ENCODE data around the gene SDR42E2.

DNA sequence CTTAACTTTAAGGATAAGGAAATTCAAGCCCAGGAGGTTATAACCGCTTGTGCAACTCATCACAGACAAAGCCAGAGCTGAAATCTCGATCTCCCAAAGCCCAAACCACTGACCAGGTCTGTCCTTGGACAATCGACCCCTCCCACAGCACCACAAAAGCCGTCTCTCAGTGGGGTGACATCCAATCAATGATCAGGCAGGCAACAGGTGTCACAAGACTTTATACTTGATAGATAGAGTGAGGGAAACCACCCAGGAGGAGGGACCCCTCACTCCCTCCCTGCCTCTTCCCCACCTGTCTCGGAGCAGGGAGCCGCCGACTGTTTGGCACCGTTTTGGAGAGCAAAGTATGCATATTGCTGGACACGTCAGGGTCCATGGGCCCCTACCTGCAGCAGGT, 14.5 kb upstream of the SDR42E2 start:
- TF ChIP-seq, protein P1, sequence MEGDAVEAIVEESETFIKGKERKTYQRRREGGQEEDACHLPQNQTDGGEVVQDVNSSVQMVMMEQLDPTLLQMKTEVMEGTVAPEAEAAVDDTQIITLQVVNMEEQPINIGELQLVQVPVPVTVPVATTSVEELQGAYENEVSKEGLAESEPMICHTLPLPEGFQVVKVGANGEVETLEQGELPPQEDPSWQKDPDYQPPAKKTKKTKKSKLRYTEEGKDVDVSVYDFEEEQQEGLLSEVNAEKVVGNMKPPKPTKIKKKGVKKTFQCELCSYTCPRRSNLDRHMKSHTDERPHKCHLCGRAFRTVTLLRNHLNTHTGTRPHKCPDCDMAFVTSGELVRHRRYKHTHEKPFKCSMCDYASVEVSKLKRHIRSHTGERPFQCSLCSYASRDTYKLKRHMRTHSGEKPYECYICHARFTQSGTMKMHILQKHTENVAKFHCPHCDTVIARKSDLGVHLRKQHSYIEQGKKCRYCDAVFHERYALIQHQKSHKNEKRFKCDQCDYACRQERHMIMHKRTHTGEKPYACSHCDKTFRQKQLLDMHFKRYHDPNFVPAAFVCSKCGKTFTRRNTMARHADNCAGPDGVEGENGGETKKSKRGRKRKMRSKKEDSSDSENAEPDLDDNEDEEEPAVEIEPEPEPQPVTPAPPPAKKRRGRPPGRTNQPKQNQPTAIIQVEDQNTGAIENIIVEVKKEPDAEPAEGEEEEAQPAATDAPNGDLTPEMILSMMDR (conservative IDR thresholded peaks at IDR 0.05 in 1 of 2, IDR thresholded peaks at IDR 0.05 in 1 of 2; ENCODE audit: extremely low read depth in 1 of 2, insufficient read depth in 1 of 2, low read depth in 1 of 2, low read length in 2 of 2): no peak
- TF ChIP-seq EZH2 (IDR thresholded peaks at IDR 0.05; ENCODE audit: borderline replicate concordance, low read length): no peak
